ENCODE results near the gene SAMD9.
"Not testable (repeated sequence)": the region's sequence is repeated elsewhere in the genome, so short reads cannot be mapped to it uniquely, and the experiment has no call there.

The SAMD9 gene

DNA sequence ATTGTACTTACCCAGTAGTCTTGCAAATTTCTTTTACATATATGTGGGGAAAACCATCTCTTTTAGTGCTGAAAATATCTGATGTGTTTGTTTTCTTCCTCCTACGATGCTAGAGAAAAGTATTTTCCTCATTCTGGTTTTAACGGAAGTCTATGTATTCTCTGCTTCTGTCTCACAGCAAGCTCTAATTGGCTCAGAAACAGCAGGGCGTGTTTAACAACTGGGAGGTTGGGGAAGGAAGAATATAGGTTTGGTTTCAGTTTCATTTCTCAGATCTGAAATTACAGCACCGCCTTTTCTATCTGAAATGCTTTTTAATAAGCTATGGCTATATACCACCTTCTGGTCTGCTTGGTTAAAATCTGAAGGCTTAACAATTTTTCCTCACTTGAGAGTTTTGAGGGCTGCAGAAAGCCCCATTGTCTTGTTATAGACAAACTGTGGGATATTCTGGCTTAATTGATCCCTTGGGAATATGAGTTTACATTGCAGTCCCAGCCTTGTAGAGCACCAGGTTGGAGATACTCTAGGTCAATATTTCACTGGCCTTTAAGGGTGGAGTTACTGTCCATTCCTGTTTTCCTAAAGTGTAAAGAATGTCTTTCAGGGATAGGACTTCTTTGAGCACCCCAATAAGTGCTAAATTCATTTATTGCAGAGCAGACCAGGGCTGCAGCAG is at the start of gene SAMD9:
TSS of gene SAMD9 (minus strand) at position 128 of the 679 bp plus-strand sequence. CDS start 11,882 bp downstream, outside the sequence.
- peak; percentile 74 for DNase-seq (ENCODE audit: low spot score)

DNA sequence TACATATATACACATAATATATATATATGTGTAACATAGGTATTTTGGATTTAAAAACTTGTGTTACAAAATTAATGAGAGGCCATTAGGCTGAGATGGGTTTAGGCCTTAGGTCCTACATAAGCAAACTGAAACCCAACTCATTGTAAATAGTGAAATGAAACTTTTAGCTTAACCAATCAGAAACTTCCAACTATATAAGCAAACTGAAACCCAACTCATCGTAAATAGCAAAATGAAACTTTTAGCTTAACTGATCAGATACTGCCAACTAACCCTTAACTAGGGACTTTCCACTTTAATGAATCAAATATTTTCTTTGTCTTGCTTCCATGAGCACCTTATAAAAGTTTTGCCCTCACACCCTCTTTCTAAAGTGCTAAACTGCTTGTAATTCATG is 47.7 kb upstream of the SAMD9 start:
- no peak for DNase-seq (ENCODE audit: low spot score)

DNA sequence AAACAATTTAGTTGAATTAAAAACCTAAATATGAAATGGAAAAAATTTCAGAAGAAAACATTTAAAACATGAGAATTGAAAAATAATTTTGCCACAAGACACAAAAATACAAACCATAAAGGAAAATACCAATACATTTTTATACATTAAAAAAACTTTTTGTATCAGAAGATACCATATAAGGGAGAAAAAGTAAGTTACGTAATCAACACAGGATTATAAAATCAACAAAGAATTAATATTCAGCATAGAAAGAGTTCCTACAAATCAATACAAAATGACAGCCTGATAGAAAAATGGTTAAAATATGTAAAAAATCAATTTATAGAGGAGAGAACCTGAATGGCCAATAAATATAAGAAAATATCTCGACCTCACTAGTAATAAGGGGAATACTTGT is 47.0 kb upstream of the SAMD9 start:
- DNase-seq (ENCODE audit: low spot score): no peak

DNA sequence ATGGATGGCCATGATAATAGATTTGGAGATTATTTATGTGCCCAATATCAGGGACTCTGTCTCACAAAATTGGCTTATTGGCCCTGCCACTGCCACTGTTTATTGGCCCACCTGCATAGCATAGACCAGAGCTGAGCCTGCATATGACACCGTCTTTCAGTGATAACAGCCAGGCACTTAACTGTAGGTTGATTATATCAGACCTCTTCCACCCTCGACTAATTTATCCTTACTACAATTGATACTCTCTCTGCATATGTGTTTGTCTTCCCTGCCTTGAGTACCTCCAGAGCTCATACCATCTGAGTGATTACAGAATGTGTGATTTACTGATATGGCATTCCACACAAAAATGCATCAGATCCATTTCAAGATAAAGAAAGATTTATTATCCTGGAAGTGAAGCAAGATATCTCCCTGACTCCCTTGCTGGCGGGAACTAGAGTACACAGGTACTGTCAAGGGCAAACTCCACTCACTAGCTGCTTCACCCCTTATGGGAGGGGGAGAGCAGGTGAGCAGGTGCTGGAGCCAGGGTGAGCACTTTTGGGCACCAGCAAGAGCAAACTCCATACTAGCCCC is 43.5 kb upstream of the SAMD9 start:
- DNase-seq (ENCODE audit: low spot score): no peak

DNA sequence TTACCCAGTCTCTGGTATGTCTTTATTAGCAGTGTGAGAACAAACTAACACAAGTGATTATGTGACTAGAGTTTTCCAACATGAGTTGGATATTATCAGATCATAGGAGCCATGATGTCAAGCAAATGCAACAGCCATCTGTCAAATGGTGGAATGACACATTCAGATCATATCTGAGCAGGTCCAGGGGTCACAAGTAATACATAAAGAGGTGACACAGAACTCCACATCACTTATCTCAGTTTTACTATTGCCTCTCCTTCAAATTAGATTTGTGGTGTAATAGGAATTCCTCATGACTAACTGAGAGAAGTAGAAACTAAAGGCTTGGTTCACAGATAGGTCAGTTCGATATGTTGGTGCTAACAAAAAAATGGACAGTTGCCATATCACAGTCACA is 42.6 kb upstream of the SAMD9 start:
- no peak for DNase-seq (ENCODE audit: low spot score)

DNA sequence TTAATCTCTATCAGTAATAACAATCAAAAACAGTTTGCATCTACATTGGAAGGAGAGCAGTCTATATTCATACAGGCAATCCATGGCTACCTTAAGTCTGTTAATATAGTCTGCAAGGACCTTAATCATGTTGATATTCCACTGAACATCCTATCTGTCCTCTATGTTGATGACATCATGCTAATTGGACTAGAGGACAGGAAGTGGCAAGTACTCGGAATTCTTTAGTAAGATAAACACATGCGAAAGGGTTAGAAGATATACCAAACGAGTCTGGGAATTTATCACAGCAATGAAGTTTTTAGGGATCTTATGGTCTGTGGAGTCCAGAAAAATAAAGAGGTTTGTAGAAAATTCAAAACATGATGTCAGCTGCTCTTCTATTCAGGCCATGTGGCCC is 41.7 kb upstream of the SAMD9 start:
- no peak for DNase-seq (ENCODE audit: low spot score)

DNA sequence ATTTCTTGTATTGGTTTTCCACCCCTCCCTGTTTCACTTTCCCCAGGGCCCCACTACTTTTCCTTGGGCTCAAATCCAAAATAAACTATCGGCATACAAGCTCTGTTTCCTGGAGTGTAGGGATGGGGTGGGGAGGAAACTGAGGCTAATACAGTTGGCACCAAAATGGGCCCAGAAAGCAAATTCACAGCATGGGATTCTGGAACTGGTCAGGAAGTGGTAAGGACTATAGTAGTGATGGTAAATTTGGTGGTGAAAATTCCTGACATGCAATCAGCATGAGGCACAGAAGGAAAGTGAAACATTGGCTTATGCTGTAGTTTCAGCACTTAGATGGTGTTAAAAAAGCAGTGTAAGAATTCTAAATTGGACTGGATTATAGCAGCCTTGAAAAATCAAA is 39.1 kb upstream of the SAMD9 start:
- DNase-seq (ENCODE audit: low spot score): peak; percentile 12

DNA sequence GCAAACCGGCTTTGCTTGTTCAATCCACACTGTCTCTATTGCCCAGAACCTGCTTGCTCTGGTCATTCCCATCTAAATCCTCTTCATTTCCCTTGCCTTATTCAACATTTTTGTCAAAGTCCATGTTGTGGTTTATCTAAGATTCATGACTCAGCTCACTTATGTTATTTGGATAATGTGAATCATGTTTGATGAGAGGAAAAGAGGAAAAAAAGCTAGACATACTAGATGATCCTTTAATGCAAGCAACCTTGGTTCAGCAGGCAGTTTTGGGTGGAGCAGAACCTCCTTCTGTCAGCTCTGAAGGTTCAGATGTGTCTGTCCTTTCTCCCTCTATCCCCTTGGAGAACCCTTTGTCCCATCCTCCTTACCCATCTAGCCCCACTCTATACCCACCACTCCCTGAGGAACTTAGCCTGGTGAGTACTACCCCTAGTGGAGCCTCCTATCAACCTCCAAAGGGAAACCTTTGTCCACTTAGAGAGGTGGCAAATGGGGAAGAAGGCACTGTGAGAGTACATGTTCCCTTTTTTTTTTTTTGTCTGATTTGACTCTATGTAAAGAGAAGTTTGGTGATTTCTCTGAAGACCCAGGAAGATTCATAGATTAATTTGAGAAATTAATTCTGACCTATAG is 32.5 kb upstream of the SAMD9 start:
- no peak for DNase-seq (ENCODE audit: low spot score)

DNA sequence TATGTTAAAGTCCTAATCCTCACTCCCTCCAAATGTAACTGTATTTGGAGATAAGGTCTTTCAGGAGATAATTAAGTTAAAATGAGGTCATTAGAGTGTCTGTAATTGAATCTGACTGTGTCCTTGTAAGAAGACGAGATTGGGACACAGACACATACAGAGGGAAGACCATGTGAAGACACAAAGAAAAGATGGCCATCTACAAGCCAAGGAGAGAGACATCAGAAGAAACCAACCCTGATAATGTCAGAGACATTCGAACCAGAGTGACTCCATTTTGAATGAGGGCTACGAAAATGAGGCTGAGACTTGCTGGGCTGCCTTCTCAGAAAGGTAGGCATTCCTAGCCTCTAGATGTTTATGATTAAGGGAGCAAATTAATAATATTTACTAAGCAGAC is 30.9 kb upstream of the SAMD9 start:
- DNase-seq (ENCODE audit: low spot score): no peak

DNA sequence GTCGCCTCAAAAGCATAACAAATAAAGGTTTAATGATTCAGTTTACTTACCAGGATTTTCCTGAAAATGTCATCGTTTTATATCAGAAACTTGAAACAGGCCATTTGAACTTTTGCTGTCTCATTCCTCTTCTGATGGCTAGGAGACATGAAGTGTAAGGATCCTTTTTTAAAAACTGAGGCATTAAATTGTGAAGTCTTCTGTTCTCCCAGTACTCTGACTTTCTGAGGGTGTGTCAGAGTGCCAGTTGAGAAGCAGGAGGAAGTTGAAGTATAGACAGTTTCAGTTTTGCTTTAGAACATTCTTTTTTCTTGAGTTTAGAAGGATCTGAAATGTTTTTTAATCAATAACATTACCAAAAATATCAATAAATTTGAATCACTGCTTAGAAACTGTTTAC is 30.4 kb upstream of the SAMD9 start, which contains the start of gene SAMD9L:
TSS of gene SAMD9L (minus strand) at position 242 of the 400 bp plus-strand sequence. CDS start 12,414 bp downstream, outside the sequence.
- DNase-seq (ENCODE audit: low spot score): peak; percentile 13

DNA sequence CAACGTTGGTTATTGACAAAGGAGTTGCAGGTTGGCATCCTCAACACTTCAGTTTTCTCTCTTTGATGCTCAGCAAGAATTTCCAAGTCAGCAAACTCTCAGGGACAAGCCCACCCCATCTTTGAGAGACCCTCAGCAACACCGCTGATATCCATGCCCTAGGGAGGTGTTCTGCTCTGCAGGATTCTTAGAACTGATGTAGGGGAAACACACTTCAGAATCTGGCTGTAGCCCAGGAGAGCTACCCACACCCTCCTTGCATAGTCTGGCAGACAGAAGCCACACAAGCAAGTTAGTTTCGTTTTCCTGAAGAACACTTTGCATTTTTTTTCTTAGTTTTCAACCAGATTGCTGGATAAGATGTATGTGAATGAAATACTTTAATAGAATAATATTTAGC is 29.6 kb upstream of the SAMD9 start:
- DNase-seq (ENCODE audit: low spot score): peak; percentile 54

DNA sequence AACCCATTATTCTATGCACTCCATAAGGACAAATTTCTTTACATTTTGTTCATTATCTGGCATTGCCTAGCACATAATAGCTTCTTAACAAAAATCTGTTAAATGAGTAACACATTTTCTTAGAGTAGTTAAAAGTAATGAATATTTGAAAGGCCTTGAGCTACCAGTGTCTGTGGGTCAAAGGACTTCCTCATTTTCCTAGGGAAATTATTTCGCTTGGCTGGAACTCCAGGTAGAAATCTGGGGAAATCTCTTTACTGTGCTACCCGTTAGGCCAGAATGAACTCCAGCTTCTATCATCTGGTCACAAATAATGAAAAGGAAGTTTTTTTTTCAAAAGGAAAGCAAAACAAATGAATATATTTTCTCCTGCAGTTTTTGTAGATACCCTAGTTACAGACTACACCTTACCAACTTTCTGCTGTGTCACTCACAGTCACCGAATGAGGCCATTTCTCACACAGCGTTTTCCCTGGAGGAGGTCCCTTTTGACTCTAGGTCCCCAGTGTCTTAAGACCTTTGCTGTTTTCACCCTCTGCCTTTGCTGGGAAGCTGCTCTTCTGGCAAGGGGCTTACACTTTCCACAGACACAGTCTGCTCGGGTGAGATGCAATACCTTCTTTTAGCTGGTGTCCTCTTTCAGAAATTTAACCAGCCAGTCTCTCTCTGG is 28.8 kb upstream of the SAMD9 start:
- DNase-seq (ENCODE audit: low spot score): no peak

DNA sequence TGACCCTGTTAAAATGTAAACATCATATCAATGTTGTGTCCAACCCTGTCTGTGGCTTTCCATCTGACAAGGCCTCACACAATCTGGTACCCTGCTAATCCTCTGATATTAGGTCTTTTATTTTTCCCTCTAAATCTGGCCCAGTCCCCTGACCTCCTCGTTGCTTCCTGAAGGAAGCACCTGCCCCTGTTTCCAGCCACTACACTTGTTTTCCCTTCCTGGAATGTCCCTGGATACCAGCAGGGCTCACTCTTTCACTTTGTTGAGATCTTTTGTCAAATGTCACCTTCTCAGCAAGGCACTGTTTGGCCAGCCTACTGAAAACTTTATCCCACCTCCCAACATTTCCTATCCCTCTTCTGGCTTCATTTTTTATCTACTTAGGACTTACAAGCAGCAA is 28.3 kb upstream of the SAMD9 start:
- DNase-seq (ENCODE audit: low spot score): no peak

DNA sequence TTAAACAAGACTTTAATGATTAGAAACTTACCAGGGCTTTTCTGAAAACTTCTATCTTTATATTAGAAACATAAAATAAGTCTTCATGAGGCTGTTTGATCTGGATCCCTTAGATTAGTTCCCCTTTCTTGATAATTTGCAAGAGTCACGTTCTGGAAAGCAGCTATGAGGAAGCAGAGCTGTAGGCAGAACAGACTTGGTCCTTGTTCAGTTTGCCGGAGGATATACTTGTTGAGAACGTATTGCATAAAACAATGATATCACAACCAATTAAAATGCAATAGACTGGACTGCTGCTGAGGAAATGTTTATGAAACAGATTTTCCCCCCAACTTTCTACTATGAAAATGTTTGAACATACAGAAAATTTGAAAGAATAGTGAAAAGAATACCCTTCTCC is 27.6 kb upstream of the SAMD9 start:
- no peak for DNase-seq (ENCODE audit: low spot score)

DNA sequence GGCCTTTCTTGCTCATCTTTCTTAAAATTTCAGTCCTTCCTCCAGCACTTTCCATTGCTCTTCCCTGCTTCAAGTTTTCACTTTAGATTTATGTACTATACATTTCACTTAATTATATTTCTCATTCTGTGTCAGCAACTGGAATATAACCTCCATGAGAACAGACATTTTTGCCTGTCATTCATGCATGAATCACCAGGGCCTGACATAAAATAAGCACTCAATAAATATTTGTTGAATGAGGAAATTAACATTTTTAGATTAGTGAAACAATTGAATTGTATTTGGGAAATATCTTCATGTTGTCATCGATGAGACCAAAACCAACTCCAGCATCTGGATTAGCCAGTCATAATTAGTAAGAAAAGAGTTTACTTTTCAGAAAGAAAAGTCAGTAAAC is 24.3 kb upstream of the SAMD9 start:
- no peak for DNase-seq (ENCODE audit: low spot score)

DNA sequence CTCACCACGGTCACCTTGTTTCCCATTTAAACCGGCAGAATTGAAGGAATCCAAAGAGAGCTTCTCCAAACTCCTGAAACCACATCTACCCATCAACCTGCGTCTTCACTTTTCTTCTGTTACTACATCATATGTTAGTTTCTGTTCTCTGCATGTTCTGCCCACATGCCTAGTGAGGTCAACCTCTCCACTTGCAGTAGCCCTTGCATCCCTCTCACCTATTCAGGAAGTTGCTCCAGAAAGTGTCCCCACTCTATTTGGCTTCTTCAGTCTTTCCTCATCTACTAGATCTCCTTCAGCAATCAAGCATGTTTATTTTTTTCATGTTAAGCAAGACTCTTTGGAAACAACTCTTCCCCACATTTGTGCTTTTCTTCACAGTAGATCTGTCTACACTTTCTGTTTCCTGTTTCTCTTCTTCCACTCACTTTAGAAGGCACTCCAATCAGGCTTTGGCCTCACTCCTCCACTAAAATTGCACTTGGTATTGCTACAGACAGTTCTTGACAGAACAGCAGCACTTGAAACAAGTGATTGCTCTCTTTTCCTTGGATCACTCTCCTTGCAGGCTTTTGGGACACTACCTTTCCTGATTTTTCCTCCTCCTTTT is 22.9 kb upstream of the SAMD9 start:
- DNase-seq (ENCODE audit: low spot score): no peak

DNA sequence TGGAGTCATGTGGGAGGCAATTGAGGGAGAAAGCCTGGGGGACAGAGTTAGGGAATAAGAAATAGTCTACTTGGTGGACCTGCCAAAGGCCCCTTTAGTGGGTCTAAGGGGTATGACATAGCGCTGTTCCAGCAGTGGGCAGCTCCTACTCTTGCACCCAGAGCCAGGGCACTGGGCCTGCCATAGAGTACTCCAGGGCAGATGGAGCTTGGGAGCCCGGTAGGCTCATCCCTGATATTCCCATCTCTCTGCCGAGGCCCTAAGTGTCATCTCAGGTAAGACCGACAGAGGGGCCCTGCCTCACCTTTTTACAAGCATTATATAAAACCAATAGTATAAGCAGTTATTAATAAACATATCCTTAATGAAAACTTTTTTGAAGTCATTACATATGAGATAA is 20.8 kb upstream of the SAMD9 start:
- no peak for DNase-seq (ENCODE audit: low spot score)

DNA sequence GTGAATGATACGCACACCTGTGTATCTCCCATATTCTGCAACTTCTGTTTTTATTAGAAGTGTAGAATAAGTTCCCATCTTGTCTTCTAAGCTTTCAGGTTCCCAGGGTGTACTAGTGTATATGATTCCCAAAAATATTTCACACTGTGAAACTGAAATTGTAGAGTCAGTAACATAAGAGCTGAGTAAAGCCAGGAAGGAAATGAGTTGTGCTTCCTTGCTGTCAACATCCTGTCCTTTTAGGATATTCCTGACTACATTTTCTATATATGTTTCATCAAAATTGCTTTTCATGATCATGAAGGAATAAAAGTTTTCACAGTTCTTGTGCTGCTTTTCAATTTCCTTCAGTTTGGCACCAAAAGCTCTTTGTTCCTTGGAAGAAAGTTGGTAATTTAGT is 15.2 kb upstream of the SAMD9 start:
- no peak for DNase-seq (ENCODE audit: low spot score)

DNA sequence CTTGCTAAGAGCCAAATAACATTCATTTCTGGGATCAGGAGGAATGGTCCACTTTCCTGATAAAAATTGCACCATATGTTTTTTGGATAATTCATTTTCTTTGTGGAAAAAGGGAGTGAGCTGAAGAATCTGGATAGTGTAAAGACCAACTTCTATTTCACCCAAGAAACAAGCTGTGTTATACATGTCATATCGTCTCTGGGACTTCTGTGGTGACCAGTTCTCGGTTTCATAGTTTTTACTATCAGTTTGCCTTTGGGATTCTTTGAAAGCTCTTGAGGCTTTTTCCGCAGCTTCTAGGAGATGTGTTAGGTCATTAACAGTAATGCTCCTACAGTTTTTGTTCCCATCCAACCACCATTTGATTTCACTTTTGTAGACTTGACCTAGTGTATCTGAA is 14.4 kb upstream of the SAMD9 start:
- DNase-seq (ENCODE audit: low spot score): no peak

DNA sequence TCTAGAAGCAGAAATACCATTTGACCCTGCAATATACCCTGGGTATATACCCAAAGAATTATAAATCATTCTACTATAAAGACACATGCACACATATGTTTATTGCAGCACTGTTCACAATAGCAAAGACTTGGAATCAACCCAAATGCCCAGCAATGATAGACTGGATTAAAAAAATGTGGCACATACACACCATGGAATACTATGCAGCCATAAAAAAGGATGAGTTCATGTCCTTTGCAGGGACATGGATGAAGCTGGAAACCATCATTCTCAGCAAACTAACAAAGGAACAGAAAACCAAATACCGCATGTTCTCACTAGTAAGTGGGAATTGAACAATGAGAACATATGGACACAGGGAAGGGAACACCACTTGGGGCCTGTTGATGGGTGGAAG is 9.2 kb upstream of the SAMD9 start:
- DNase-seq (ENCODE audit: low spot score): not testable (repeated sequence)

DNA sequence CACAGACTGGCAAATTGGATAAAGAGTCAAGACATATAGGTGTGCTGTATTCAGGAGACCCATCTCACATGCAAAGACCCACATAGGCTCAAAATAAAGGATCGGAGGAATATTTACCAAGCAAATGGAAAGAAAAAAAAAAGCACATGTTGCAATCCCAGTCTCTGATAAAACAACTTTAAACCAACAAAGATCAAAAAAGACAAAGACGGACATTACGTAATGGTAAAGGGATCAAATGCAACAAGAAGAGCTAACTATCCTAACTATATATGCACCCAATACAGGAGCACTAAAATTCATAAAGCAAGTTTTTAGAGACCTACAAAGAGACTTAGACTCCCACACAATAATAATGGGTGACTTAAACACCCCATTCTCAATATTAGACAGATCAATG is 5.8 kb upstream of the SAMD9 start:
- not testable (repeated sequence) for DNase-seq (ENCODE audit: low spot score)

Measured in AG08396 (cell line).